Liver (tissue), 9 donors: Measurements from ENCODE around the gene ZNF366. TPM values are rescaled to one million over a fixed set of nuclear protein-coding genes. Genes with fewer than 3 reads are reported as not detected.
A peak's percentile ranks its signal among the peaks of the same experiment; 100 is the strongest.

Experiments
- DNase-seq: peaks from one replicate; pipeline ENCODE4 v3.0.0-alpha.2; 2017; ENCODE audit warnings: low spot score
- H3K27ac ChIP-seq, 2 donors: one replicate each; pipeline ENCODE4 v1.7.0; 2013; ENCODE audit warnings: inconsistent platforms in 2 of 2, low read length in 2 of 2, control low read depth in 1 of 2, low read depth in 1 of 2, mild to moderate bottlenecking in 1 of 2
- H3K27me3 ChIP-seq, 4 donors: one replicate each; pipeline versions ENCODE4 v1.6.1 to v1.7.0; 2013; ENCODE audit warnings: low read length in 3 of 4, inconsistent platforms in 1 of 4, mild to moderate bottlenecking in 1 of 4, moderate library complexity in 1 of 4; ENCODE audit not compliant: control insufficient read depth in 4 of 4, insufficient read depth in 4 of 4
- H3K36me3 ChIP-seq, 4 donors: one replicate each; pipeline versions ENCODE4 v1.6.1 to v1.7.0; 2013; ENCODE audit warnings: low read length in 3 of 4, mild to moderate bottlenecking in 3 of 4, low read depth in 1 of 4, moderate library complexity in 1 of 4; ENCODE audit not compliant: control insufficient read depth in 4 of 4, insufficient read depth in 3 of 4
- H3K4me1 ChIP-seq, 4 donors: one replicate each; pipeline versions ENCODE4 v1.6.1 to v1.7.0; 2013; ENCODE audit warnings: low read length in 3 of 4, mild to moderate bottlenecking in 3 of 4, moderate library complexity in 1 of 4; ENCODE audit not compliant: control insufficient read depth in 4 of 4, insufficient read depth in 4 of 4
- H3K4me3 ChIP-seq, 3 donors: one replicate each; pipeline versions ENCODE4 v1.6.1 to v1.7.0; 2013; ENCODE audit warnings: low read length in 3 of 3, control low read depth in 1 of 3, low read depth in 1 of 3, mild to moderate bottlenecking in 1 of 3
- H3K9ac ChIP-seq, 2 donors: one replicate each; pipeline ENCODE4 v1.7.0; 2013; ENCODE audit warnings: low read length in 2 of 2, mild to moderate bottlenecking in 2 of 2, moderate library complexity in 2 of 2, control low read depth in 1 of 2, low read depth in 1 of 2
- H3K9me3 ChIP-seq, 4 donors: one replicate each; pipeline versions ENCODE4 v1.6.1 to v1.7.0; 2013; ENCODE audit warnings: low read length in 3 of 4; ENCODE audit not compliant: control insufficient read depth in 4 of 4
- ATF3 ChIP-seq: IDR thresholded peaks from 2 replicates; pipeline ENCODE4 v1.6.1; 2016; ENCODE audit warnings: antibody characterized with exemption
- CTCF ChIP-seq: fragments of 150-350 bp; IDR thresholded peaks from 2 replicates; pipeline ENCODE4 v1.5.1; 2017; ENCODE audit warnings: improper control_type of control experiment, low read depth, low read length; ENCODE audit not compliant: missing input control
- EGR1 ChIP-seq, 2 donors: IDR thresholded peaks; 2 replicates each; pipeline ENCODE4 v1.6.1; 2016 to 2018; ENCODE audit warnings: antibody characterized with exemption in 2 of 2, low read depth in 2 of 2
- FOXA1 ChIP-seq: IDR thresholded peaks from 2 replicates; pipeline ENCODE4 v1.6.1; 2016; ENCODE audit warnings: antibody characterized with exemption
- FOXA2 ChIP-seq: IDR thresholded peaks from 2 replicates; pipeline ENCODE4 v1.6.1; 2016; ENCODE audit warnings: antibody characterized with exemption
- GABPA ChIP-seq, 2 donors: IDR thresholded peaks in 1 of 2; conservative IDR thresholded peaks in 1 of 2; 2 replicates each; pipeline ENCODE4 v1.6.1; 2016; ENCODE audit warnings: antibody characterized with exemption in 2 of 2, mild to moderate bottlenecking in 1 of 2, moderate library complexity in 1 of 2
- HNF4A ChIP-seq, 2 donors: conservative IDR thresholded peaks; 2 replicates each; pipeline ENCODE4 v1.6.1; 2016; ENCODE audit warnings: antibody characterized with exemption in 2 of 2, mild to moderate bottlenecking in 2 of 2
- HNF4G ChIP-seq: IDR thresholded peaks from 2 replicates; pipeline ENCODE4 v1.6.1; 2016; ENCODE audit warnings: antibody characterized with exemption
- JUND ChIP-seq, 2 donors: IDR thresholded peaks; 2 replicates each; pipeline ENCODE4 v1.6.1; 2016; ENCODE audit warnings: antibody characterized with exemption in 2 of 2
- NR2F2 ChIP-seq: IDR thresholded peaks from 2 replicates; pipeline ENCODE4 v1.6.1; 2016; ENCODE audit warnings: antibody characterized with exemption
- RAD21 ChIP-seq, 2 donors: IDR thresholded peaks; 2 replicates each; pipeline ENCODE4 v1.6.1; 2016; ENCODE audit warnings: antibody characterized with exemption in 2 of 2, mild to moderate bottlenecking in 2 of 2
- RXRA ChIP-seq, 2 donors: IDR thresholded peaks; 2 replicates each; pipeline ENCODE4 v1.6.1; 2017 to 2018; ENCODE audit warnings: antibody characterized with exemption in 2 of 2, mild to moderate bottlenecking in 1 of 2
- SP1 ChIP-seq: IDR thresholded peaks from 2 replicates; pipeline ENCODE4 v1.6.1; 2018; ENCODE audit warnings: antibody characterized with exemption, mild to moderate bottlenecking
- TAF1 ChIP-seq: conservative IDR thresholded peaks from 2 replicates; pipeline ENCODE4 v1.6.1; 2016; ENCODE audit warnings: antibody characterized with exemption, mild to moderate bottlenecking
- YY1 ChIP-seq: IDR thresholded peaks from 2 replicates; pipeline ENCODE4 v1.6.1; 2016; ENCODE audit warnings: antibody characterized with exemption, mild to moderate bottlenecking
- ZBTB33 ChIP-seq: IDR thresholded peaks from 2 replicates; pipeline ENCODE4 v1.6.1; 2016; ENCODE audit warnings: antibody characterized with exemption
- WGBS: extraction: QIAGEN DNeasy Blood & Tissue Kit; methylation state at CpG from one replicate; pipeline ENCODE4 v1.1.7; 2013; 5-methylcytosine and 5-hydroxymethylcytosine counted together
- polyA plus RNA-seq, 2 donors: library from polyadenylated mRNA; stranded (reverse) in 1 of 2; unstranded in 1 of 2; fragments of 200-250 nt in 1 of 2; fragments of >200 nt in 1 of 2; fragmentation: Nextera tagmentation in 1 of 2; extraction: Ambion mirVana in 1 of 2; gene quantifications; one replicate each; pipeline versions ENCODE4 v1.2.1 to v1.2.3, GENCODE V29; 2013 to 2015
- total RNA-seq, 2 donors: library from RNA; depleted of rRNA; stranded (reverse); fragments of >200 nt; gene quantifications; one replicate each; pipeline ENCODE4 v1.2.3, GENCODE V29; 2014
- TF ChIP-seq, protein P1 (sequence below): IDR thresholded peaks from 2 replicates; pipeline ENCODE4 v1.6.1; 2016; ENCODE audit warnings: antibody characterized with exemption, mild to moderate bottlenecking
- TF ChIP-seq, protein P2 (sequence below): IDR thresholded peaks from 2 replicates; pipeline ENCODE4 v1.6.1; 2016; ENCODE audit warnings: antibody characterized with exemption
- donor health status: healthy.
- donor health status: healthy.
- donor health status: healthy.
- donor health status: healthy.
- donor health status: healthy.

ZNF366 gene
- total and polyA plus RNA-seq, 4 donors = 0.71 to 1.0 (median 0.75) TPM

- H3K36me3 ChIP-seq = no peaks in the 10 kb centered on the region
- H3K27ac ChIP-seq = no peak overlapping the region
- no peaks in the 10 kb centered on the region for H3K4me1 ChIP-seq
- WGBS = 66% methylated on average over 4 of the region's 4 CpGs
- H3K9ac ChIP-seq = no peak overlapping the region
- no peaks in the 10 kb centered on the region for H3K27me3 ChIP-seq
- H3K9me3 ChIP-seq = peaks cover 5 to 19% (median 8%) of the 10 kb centered on the region in 4 donors
- TF ChIP-seq JUND (IDR thresholded peaks at IDR 0.05) (no peak), ZBTB33 (no peak), TAF1 (no peak), RAD21 (IDR thresholded peaks at IDR 0.05) (peak in 1 of 2 donors; percentile 44), SP1 (no peak), ATF3 (no peak), HNF4G (no peak), EGR1 (IDR thresholded peaks at IDR 0.05; ENCODE audit: low read depth in 2 of 2) (no peak), RXRA (IDR thresholded peaks at IDR 0.05) (no peak), YY1 (no peak), CTCF (peak; percentile 7), FOXA2 (no peak), FOXA1 (no peak), HNF4A (conservative IDR thresholded peaks at IDR 0.05) (no peak), NR2F2 (peak; percentile 74), GABPA (IDR thresholded peaks at IDR 0.05 in 1 of 2, conservative IDR thresholded peaks at IDR 0.05 in 1 of 2) (no peak)
- TF ChIP-seq, protein P1, sequence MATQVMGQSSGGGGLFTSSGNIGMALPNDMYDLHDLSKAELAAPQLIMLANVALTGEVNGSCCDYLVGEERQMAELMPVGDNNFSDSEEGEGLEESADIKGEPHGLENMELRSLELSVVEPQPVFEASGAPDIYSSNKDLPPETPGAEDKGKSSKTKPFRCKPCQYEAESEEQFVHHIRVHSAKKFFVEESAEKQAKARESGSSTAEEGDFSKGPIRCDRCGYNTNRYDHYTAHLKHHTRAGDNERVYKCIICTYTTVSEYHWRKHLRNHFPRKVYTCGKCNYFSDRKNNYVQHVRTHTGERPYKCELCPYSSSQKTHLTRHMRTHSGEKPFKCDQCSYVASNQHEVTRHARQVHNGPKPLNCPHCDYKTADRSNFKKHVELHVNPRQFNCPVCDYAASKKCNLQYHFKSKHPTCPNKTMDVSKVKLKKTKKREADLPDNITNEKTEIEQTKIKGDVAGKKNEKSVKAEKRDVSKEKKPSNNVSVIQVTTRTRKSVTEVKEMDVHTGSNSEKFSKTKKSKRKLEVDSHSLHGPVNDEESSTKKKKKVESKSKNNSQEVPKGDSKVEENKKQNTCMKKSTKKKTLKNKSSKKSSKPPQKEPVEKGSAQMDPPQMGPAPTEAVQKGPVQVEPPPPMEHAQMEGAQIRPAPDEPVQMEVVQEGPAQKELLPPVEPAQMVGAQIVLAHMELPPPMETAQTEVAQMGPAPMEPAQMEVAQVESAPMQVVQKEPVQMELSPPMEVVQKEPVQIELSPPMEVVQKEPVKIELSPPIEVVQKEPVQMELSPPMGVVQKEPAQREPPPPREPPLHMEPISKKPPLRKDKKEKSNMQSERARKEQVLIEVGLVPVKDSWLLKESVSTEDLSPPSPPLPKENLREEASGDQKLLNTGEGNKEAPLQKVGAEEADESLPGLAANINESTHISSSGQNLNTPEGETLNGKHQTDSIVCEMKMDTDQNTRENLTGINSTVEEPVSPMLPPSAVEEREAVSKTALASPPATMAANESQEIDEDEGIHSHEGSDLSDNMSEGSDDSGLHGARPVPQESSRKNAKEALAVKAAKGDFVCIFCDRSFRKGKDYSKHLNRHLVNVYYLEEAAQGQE = no peak
- TF ChIP-seq, protein P2, sequence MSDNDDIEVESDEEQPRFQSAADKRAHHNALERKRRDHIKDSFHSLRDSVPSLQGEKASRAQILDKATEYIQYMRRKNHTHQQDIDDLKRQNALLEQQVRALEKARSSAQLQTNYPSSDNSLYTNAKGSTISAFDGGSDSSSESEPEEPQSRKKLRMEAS = no peak
- no peak overlapping the region for H3K4me3 ChIP-seq
- DNase-seq = no peak
Measured at GRCh38 chr5:72402959-72403628, 104.1 kb downstream of the ZNF366 start.
